Measurements from ENCODE around the gene NFIB. TPM values are rescaled to one million over a fixed set of nuclear protein-coding genes. Genes with fewer than 3 reads are reported as not detected.

Gene NFIB
- total and polyA plus RNA-seq, 10 of the 15 experiments (the other 5 are each of a cell fraction or from before 2014, with no cell fraction given) = under 0.01 to 0.19 (median 0.05) TPM; not detected in 3

- Histone ChIP-seq H4K20me1 (ENCODE audit: control insufficient read depth, insufficient read depth) (no peaks in the 10 kb centered on the region), H3K4me1 (ENCODE audit: control insufficient read depth, insufficient read depth, low read length) (no peaks in the 10 kb centered on the region), H3K4me2 (ENCODE audit: control insufficient read depth, insufficient read depth) (no peak overlapping the region), H2AFZ (ENCODE audit: control insufficient read depth, low read depth, low read length) (no peak overlapping the region), H3K36me3 (ENCODE audit: control insufficient read depth in 2 of 2, insufficient read depth in 2 of 2, low read length in 1 of 2) (no peaks in the 10 kb centered on the region), H3K27me3 (replicated peaks in 1 of 2; ENCODE audit: control insufficient read depth in 2 of 2, insufficient read depth in 2 of 2, low read length in 1 of 2) (no peaks in the 10 kb centered on the region), H3K9ac (ENCODE audit: control insufficient read depth, insufficient read depth, low read length) (no peak overlapping the region), H3K79me2 (ENCODE audit: control insufficient read depth, insufficient read depth, low read length) (no peaks in the 10 kb centered on the region), H3K9me3 (replicated peaks; ENCODE audit: control insufficient read depth, insufficient read depth, low read length) (no peaks in the 10 kb centered on the region), H3K4me3 (no peak overlapping the region), H3K27ac (ENCODE audit: control insufficient read depth, insufficient read depth) (no peak overlapping the region)
- ATAC-seq (no peak), DNase-seq (ENCODE audit: low read depth, low spot score) (no peak), FAIRE-seq (no peak)
- WGBS (ENCODE audit: insufficient coverage, insufficient replicate concordance, low lambda C conversion rate, missing lambda C conversion rate) = 14% methylated on average over 6 of the region's 6 CpGs
- TF ChIP-seq TAF1 (IDR thresholded peaks at IDR 0.05; ENCODE audit: borderline replicate concordance, low read depth, low read length) (no peak), MEF2A (IDR thresholded peaks at IDR 0.05; ENCODE audit: insufficient read depth, low read depth, low read length) (no peak), CEBPB (IDR thresholded peaks at IDR 0.05; ENCODE audit: borderline replicate concordance in 1 of 2, low read depth in 2 of 2, low read length in 2 of 2) (no peak), FOXM1 (IDR thresholded peaks at IDR 0.05; ENCODE audit: low read depth, low read length) (no peak), SMAD5 (IDR thresholded peaks at IDR 0.05; ENCODE audit: low read depth) (no peak), DPF2 (IDR thresholded peaks at IDR 0.05) (no peak), RAD51 (IDR thresholded peaks at IDR 0.05) (no peak), GATAD2B (conservative IDR thresholded peaks at IDR 0.05; ENCODE audit: low read depth) (no peak), KAT2A (conservative IDR thresholded peaks at IDR 0.05; ENCODE audit: control insufficient read depth, low read depth, low read length) (no peak), TCF7 (IDR thresholded peaks at IDR 0.05; ENCODE audit: borderline replicate concordance) (no peak), NR2F1 (conservative IDR thresholded peaks at IDR 0.05) (no peak), ZNF384 (IDR thresholded peaks at IDR 0.05; ENCODE audit: borderline replicate concordance, low read depth, low read length) (no peak), E4F1 (IDR thresholded peaks at IDR 0.05; ENCODE audit: borderline replicate concordance, partially characterized antibody) (no peak), TARDBP (IDR thresholded peaks at IDR 0.05; ENCODE audit: borderline replicate concordance) (no peak), KLF5 (IDR thresholded peaks at IDR 0.05; ENCODE audit: partially characterized antibody) (no peak), CHD1 (IDR thresholded peaks at IDR 0.05; ENCODE audit: low read depth, low read length) (no peak)
- intact Hi-C loops (cut with micrococcal nuclease; ENCODE audit: unreplicated experiment) = no loop called here
- BruUV-seq (replicated peaks) = no TSS peak
- CTCF ChIA-PET = no interaction called here
- RAD21 ChIA-PET (ENCODE audit: unreplicated experiment) = no interaction called here
- in situ Hi-C loops (cut with MboI) = no loop called here
- SMC1A ChIA-PET (ENCODE audit: uncharacterized antibody, unreplicated experiment) = no interaction called here
- POLR2A ChIA-PET = no interaction called here
Measured at GRCh38 chr9:14112226-14112625, 201.7 kb downstream of the NFIB start.

All from GM12878 (cell line).